Activated CD4-positive, CD25-positive, alpha-beta regulatory T cell (primary cell): ENCODE results near the gene PERM1.

Experiments
- DNase-seq, 4 experiments: peaks; one replicate each; lab custom pipeline; 2025; lab: John Stamatoyannopoulos, UW

Gene PERM1

DNA sequence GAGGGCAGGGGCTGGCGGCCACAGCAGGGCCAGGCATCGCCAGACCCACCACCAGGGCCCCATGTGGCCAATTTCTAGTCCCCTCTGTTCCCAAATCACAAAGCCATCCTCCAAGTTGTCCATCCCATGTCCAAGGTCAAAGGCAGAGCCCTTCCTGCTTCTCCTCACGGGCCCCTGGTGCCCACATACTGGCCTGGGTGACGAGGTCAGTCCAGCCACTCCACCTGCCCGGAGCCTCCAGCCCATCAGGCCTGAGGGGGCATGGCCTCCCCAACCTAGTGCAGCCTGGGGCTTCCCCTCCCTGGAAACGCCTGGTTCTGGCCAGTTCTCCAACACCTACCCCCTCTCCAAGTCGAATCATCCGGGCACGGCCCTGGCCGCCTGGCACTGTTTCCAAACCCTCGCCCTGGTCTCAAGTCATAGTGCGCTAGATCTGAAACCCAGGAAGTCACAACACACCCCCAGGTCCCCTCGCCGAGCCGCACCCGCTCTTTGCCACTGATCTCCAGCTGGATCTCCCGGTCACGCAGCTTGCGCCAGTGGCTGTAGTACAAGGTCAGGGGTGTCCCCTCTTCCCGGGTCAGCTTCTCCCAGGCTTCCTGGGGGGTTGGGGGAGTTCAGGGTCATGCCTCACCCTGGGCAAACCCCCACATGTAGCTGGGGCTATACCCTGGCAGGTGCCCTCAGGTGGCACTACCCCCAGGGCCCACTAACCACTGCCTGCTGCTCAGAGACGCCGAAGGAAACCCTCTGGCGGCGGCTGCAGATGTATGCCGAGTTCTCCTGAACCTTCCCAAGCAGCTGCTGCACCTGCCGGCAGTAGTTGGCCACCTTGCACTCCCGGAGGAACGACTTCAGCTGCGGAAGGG is 36.0 kb downstream of the PERM1 start:
- no peak for DNase-seq

- no peak for DNase-seq
Observed at GRCh38 chr1:944341-945325, 37.3 kb downstream of the PERM1 start.

- DNase-seq: no peak
Observed at GRCh38 chr1:943545-944340, 38.1 kb downstream of the PERM1 start.

DNA sequence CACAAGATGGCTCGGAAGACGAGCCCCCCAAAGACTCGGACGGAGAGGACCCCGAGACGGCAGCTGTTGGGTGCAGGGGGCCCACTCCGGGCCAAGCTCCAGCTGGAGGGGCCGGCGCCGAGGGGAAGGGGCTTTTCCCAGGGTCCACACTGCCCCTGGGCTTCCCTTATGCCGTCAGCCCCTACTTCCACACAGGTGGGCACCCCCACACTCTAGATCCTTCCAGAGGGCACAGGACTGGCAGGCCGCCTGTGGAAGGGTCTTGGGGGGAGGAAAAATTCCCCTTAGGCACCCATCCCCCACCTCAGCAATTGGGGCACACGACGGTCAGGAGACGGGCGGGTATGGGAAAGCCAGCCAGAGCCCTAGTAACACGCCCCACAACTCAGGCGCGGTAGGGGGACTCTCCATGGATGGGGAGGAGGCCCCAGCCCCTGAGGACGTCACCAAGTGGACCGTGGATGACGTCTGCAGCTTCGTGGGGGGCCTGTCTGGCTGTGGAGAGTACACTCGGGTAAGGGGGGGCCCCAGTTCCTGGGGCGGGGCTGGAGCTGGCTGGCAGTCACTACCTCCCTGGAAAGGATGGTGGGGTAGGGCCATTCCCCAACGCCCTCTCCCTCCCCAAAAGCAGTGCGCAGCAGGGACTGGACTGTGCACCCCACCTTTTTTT is 38.9 kb downstream of the PERM1 start:
- no peak for DNase-seq

- DNase-seq: no peak
Observed at GRCh38 chr1:942411-942821, 39.5 kb downstream of the PERM1 start.

DNA sequence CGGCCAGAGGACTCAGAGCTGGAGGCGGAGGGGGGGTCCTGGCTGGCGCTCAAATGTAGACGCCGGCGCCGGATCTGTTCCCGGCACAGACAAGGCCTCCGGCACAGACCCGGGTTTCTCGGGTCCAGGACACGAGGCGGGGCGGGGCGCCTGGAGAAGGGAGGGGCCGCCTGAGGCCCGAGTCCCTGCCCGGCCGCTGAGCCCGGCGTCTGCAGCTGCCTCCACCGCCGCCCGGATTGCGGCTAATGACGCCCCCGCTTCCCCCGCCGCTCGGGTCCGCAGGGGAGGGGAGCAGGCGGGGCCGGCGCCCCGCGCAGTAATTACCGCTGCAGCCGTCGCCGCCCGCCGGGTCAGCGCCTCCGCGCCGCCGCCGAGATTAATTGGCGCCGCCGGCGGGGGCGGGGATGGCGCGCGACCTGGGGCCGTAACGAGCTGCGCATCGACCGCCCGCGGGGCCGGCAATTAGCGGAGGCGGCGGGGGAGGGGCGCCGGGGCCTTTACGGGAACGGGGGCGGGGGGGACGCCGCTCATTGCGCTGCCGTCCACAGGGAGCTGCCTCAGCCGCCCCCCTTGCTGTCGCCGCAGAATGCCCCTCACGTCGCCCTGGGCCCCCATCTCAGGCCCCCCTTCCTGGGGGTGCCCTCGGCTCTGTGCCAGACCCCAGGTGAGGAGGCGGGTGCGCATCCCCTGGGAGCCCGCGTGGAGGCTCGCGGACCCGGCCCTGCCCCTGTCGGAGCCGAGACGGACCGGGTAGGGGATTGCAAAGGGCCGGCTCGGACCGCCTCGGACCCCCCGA is 40.1 kb downstream of the PERM1 start:
- no peak for DNase-seq

- no peak for DNase-seq
Observed at GRCh38 chr1:941015-941587, 40.8 kb downstream of the PERM1 start.

DNA sequence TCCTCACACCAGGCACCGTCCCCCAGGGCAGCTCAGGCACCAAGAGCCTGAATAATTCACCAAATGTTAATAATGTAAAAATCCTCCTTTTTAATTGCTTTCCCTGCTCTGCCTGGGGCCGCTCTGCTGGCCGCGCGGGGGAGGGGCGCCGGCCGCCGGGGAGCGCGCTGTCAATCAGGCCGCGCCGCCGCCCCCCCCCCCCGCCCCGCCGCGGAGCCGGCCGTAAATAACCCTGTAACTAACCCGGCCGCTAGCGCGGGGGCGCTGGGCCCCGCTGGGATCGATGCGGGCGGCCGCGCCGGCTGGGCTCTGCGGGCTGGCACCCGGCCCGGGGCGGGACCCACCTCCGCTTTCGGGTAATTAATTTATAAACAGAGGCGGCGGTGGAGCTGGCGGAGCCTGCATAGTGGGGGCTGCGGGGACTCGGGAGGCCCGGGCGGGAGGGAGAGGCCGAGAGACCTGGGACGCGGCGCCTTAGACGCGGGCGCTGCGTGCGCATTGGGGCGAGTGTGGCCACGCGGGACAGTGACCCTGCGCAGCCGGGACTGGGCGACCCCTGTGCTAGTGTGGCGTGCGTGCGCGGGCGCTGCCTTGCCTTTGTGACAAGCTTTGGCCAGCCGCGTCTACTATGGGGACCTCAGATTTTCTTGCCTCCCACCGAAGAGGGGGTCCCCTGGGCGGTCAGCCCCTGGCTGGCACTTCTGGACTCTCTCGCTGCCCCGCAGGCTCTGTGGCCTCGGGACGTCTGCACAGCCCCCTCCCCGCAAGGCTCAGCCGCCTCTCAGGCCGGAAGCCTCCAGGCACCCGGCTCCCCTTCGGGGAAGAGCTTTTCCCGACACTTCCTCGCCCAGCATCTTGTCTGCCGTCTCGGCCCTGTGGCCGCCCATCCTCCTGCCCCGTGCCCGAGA is 41.5 kb downstream of the PERM1 start:
- no peak for DNase-seq

- DNase-seq: no peak
Observed at GRCh38 chr1:939511-940106, 42.3 kb downstream of the PERM1 start.

- no peak for DNase-seq
Observed at GRCh38 chr1:938711-939489, 43.0 kb downstream of the PERM1 start.

DNA sequence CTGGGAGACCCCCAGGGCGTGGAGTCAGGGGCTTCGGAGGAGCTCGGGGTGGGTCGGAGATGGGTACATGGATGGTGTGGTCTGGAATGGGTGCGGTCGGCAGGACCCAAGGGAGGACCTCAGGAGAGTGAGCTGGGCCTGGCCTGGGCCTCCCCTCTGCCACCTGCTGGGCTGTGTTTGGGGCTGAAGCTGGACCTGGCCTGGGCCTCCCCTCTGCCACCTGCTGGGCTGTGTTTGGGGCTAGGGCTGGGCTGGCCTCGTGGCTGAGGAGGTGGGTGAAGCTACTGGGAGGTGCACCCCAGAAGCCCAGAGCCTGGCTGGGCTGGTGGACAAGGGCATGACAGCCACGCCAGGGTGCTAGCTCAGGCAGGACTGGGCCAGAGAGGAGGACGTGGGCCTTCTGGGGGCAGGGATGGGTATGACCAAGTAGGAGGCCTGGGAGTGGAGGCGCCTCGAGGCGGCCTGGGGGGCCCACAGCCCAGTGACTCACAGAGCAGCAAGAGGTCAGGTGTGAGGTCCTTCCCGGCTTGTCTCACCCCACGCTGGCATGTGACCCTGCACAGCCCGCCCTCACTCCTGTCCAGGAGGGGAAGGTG is 43.7 kb downstream of the PERM1 start:
- no peak for DNase-seq

DNA sequence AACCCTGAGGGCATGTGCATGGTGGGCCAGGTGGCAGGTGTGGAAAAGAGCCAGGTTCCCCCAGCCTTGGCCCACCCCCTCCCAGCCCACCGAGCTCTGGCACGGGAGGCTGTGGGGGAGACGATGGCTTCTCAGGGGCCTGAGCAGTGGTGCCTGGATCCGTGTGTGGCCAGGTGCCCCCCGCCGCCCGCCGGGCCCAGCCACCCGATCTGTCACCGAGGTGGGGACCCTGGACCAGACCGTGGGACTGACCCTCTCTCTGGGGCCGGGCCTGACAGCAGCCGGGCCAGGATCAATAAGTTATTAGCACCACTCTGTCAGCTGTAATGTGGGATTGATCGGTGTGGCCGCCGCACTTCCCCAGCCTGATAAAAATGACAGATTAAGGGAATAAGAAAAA is 44.4 kb downstream of the PERM1 start:
- no peak for DNase-seq

GRCh38 chr1:936348-937264 is 45.3 kb downstream of the PERM1 start:
- DNase-seq: no peak

GRCh38 chr1:935751-936231 is 46.1 kb downstream of the PERM1 start:
- DNase-seq: no peak

DNA sequence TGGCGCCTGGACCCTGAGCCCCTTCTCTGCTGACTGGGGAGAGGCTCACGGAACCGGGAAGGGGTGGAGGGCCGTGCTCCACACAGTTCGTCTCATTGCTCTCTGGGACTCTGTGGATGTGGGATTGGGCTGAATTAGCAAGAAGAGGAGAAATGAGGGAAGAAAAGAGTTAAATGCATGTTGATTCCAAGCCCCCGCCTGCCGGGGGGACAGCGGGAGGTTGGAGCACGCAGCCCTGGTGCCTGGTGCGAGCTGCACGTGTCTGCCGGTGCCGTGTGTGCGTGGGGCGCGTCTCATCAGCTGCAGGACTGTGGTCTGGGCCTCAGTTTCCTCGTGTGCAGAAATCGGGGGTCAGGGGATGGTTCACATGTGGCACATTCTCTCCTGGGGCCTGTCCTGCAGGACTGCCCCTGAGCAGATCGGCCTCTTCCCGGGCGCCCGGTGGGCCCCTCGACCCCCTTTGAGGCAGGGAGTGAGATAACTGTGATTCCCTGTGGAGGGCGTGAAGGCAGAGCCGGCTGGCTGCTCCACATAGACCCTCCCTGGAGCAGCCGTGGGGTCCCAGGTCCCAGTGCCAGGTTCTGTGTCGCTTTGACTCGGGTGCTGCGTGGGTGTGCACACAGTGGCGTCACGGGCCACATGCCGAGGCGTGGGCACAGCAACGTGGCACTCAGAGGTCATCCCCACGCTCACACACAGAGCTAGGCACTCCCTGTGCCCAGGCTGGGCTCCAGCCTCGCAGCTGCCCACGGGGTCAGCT is 46.7 kb downstream of the PERM1 start:
- DNase-seq: no peak

- no peak for DNase-seq
Observed at GRCh38 chr1:933603-933940, 48.3 kb downstream of the PERM1 start.
